ENCODE results near the gene LAIR2.

The LAIR2 gene

DNA sequence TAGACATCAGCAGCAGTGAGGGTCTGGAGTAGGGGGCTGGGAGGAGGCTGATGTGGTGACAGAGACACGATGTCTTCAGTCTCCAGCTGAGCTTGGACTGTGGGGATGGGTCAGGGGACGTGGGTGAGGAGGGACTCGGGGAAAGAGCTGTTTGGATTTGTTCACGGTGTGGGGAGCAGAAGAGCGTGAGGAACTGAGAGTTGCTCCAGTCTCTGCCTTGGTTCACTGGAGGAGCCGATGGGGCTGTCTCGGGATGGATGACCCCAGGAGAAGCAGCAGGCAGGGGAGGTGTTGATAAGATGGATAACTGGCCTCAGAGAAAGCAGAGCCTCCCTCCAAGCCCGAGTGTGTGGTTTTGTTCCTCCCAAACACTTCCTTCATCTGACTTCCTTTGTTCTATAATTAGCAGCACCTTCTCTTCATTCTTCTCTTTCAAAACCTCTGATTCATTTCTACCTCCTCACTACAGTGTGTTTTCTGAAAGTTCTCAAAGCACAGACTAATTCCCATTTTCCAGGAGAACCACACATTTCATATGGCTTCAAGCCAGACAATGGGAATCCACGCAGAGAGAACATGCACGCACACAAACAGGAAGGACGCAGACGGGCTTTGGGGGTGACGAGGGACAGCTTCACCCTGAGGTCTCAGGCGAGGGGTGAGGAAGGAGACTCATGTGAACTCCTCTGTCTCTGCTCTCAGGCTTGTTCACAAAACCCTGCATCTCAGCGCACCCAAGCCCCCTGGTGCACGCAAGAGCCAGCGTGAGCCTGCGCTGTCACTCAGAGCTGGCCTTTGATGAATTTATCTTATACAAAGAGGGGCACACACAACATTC, 18.6 kb downstream of the LAIR2 start:
- H3K27me3 ChIP-seq (ENCODE audit: control insufficient read depth, insufficient read depth, low read length): no peaks in the 10 kb centered on the region
- TF ChIP-seq, protein P1, sequence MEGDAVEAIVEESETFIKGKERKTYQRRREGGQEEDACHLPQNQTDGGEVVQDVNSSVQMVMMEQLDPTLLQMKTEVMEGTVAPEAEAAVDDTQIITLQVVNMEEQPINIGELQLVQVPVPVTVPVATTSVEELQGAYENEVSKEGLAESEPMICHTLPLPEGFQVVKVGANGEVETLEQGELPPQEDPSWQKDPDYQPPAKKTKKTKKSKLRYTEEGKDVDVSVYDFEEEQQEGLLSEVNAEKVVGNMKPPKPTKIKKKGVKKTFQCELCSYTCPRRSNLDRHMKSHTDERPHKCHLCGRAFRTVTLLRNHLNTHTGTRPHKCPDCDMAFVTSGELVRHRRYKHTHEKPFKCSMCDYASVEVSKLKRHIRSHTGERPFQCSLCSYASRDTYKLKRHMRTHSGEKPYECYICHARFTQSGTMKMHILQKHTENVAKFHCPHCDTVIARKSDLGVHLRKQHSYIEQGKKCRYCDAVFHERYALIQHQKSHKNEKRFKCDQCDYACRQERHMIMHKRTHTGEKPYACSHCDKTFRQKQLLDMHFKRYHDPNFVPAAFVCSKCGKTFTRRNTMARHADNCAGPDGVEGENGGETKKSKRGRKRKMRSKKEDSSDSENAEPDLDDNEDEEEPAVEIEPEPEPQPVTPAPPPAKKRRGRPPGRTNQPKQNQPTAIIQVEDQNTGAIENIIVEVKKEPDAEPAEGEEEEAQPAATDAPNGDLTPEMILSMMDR (IDR thresholded peaks at IDR 0.05): no peak
- no peaks in the 10 kb centered on the region for H3K36me3 ChIP-seq (ENCODE audit: control insufficient read depth, insufficient read depth, low read length)
- H3K27ac ChIP-seq: no peak overlapping the region
- H3K9me3 ChIP-seq (ENCODE audit: control insufficient read depth, low read length): no peaks in the 10 kb centered on the region
- no peaks in the 10 kb centered on the region for H3K79me2 ChIP-seq
- no peak overlapping the region for H3K4me2 ChIP-seq (ENCODE audit: low read length)
- no peak overlapping the region for H3K4me3 ChIP-seq (ENCODE audit: low read depth, low read length)
- H3K4me1 ChIP-seq: no peaks in the 10 kb centered on the region
- no peak overlapping the region for H2AFZ ChIP-seq
- no peak overlapping the region for H3K9ac ChIP-seq

DNA sequence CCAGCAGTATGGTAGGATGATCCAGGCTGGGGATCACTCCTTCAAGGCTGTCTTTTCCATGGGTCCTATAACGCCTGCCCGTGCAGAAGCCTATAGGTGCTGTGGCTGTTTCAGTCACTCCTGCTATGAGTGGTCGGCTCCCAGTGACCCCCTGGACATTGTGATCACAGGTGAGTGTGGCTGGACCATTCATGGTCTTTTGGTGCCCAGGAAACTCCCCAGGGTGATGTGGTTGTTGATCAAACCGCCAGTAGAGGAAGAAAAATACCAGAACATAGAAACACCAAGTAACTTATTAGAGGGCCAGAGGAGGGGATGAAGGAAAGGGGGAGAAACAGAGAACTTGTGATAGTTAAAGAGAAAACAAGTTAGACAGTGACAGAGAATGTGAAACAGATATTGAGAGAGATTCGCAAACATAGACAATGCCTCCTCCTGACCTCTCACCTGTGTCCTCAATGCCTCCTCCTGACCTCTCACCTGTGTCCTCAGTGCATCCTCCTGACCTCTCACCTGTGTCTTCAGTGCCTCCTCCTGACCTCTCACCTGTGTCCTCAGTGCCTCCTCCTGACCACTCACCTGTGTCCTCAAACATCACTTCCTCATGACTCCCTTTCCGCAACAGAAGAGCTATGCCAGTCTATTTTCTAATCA, 19.4 kb downstream of the LAIR2 start:
- Histone ChIP-seq H3K4me3 (ENCODE audit: low read depth, low read length) (no peak overlapping the region), H3K4me1 (no peaks in the 10 kb centered on the region), H2AFZ (no peak overlapping the region), H3K9me3 (ENCODE audit: control insufficient read depth, low read length) (no peaks in the 10 kb centered on the region), H3K79me2 (no peaks in the 10 kb centered on the region), H3K4me2 (ENCODE audit: low read length) (no peak overlapping the region), H3K27ac (no peak overlapping the region), H3K9ac (no peak overlapping the region), H3K27me3 (ENCODE audit: control insufficient read depth, insufficient read depth, low read length) (no peaks in the 10 kb centered on the region), H3K36me3 (ENCODE audit: control insufficient read depth, insufficient read depth, low read length) (no peaks in the 10 kb centered on the region)
- TF ChIP-seq, protein P1 (IDR thresholded peaks at IDR 0.05): no peak

DNA sequence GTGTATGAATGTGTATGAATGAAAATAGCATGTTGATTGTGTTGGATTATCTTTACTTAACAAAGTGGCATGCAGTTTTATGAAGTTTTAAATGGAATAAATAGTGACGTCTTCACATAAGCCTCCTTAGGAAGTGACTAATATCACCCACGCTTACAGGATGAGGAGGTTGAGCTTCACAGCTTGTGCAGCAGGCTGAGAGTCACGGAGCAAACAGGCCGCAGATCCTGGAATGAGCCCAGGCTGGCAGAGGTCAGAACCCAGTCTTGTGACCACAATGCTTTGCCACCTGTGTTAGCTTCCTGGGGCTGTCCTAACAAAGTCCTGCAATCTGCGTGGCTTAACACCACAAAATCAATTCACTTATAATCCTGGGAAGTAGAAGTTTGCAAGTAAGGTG, 20.8 kb downstream of the LAIR2 start:
- H3K36me3 ChIP-seq (ENCODE audit: control insufficient read depth, insufficient read depth, low read length): no peaks in the 10 kb centered on the region
- no peak overlapping the region for H3K27ac ChIP-seq
- H3K27me3 ChIP-seq (ENCODE audit: control insufficient read depth, insufficient read depth, low read length): no peaks in the 10 kb centered on the region
- no peak overlapping the region for H3K4me3 ChIP-seq (ENCODE audit: low read depth, low read length)
- no peaks in the 10 kb centered on the region for H3K79me2 ChIP-seq
- H3K4me2 ChIP-seq (ENCODE audit: low read length): no peak overlapping the region
- no peaks in the 10 kb centered on the region for H3K4me1 ChIP-seq
- TF ChIP-seq, protein P1 (IDR thresholded peaks at IDR 0.05): no peak
- H3K9ac ChIP-seq: no peak overlapping the region
- H2AFZ ChIP-seq: no peak overlapping the region
- no peaks in the 10 kb centered on the region for H3K9me3 ChIP-seq (ENCODE audit: control insufficient read depth, low read length)

DNA sequence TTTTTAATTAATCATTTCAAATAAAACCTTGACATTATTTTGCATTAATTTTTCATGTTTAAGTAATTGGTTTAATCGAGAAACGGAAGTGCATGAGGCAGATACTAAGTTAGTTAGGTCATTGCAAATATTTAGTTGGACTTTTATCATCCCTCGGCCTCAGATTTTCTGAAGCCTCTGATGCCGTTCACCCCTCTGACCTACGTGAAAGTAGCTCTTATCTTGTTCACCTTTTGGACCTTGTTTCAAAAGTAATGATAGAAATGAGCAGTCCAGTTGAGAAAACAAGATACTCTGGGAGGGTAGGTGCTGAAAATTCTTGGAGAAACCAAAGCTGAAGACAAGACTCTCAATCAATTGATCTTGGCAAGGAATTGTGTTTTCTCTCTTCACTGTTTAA, 23.0 kb downstream of the LAIR2 start:
- no peaks in the 10 kb centered on the region for H3K79me2 ChIP-seq
- no peak overlapping the region for H2AFZ ChIP-seq
- no peaks in the 10 kb centered on the region for H3K27me3 ChIP-seq (ENCODE audit: control insufficient read depth, insufficient read depth, low read length)
- no peak overlapping the region for H3K9ac ChIP-seq
- no peaks in the 10 kb centered on the region for H3K36me3 ChIP-seq (ENCODE audit: control insufficient read depth, insufficient read depth, low read length)
- no peak overlapping the region for H3K27ac ChIP-seq
- TF ChIP-seq, protein P1 (IDR thresholded peaks at IDR 0.05): no peak
- H3K4me2 ChIP-seq (ENCODE audit: low read length): no peak overlapping the region
- no peak overlapping the region for H3K4me3 ChIP-seq (ENCODE audit: low read depth, low read length)
- H3K9me3 ChIP-seq (ENCODE audit: control insufficient read depth, low read length): no peaks in the 10 kb centered on the region
- no peaks in the 10 kb centered on the region for H3K4me1 ChIP-seq

All from parathyroid adenoma (tissue), 2 donors.